Hepatocyte (in vitro differentiated cells): ENCODE data around the gene SYT9.

Experiments
- CTCF ChIP-seq: fragments of 200-600 bp; sonication (generic); IDR thresholded peaks from 2 replicates; pipeline ENCODE4 v1.5.1; 2016; ENCODE audit warnings: antibody characterized with exemption, mild to moderate bottlenecking; ENCODE audit not compliant: poor library complexity
- EZH2phosphoT487 ChIP-seq: fragments of 200-600 bp; sonication (generic); IDR thresholded peaks from one replicate; pipeline ENCODE4 v1.6.1; 2018; ENCODE audit warnings: antibody characterized with exemption, mild to moderate bottlenecking, low read depth, moderate library complexity; ENCODE audit not compliant: unreplicated experiment, severe bottlenecking

- TF ChIP-seq CTCF: no peak
- no peak for TF ChIP-seq EZH2phosphoT487
Observed at GRCh38 chr11:7222619-7223018, 29.1 kb upstream of the SYT9 start.
